ENCODE data around the gene EGFLAM.
A peak's percentile ranks its signal among the peaks of the same experiment; 100 is the strongest.

Gene EGFLAM

DNA sequence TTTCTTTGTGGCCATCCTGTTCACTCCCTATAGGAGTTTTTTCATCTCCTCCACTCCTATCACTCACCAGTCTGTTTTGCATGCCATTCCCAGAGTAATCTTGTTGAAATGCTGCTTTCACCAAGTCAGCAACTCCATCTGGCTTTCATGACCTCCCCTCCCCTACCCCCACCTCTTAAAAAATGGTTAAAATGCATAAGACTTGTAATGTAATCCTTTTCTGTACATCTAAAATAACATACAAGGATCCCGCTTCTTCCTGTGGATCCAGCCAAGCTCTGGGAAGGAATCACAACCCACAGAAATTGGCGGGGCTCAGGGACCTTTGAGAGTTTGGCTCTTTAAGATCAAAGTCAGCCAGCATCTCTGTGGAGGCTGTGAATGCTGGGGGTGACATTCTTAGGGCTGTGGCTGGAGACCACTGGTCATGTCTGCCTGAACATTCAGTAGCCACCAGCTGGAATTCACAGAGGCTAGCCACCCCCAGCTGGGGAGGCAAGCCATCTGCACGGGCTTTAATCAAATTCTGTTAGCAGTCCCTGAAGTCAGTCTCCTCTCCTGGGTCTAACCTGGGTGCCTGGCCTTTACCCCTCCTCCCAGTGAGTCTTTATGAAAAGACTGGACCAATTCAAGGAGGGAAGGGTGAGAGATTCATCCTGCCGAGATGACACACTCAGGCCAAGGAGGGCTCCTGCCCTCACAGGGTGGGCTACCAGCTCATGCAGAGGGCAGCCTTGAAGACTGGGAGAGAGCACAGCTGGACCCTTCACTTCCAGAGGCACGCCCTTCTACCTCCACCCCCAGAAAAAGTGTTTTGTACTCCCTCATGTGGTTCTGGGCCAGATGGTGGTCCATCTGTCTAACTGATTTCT lies 165.2 kb downstream of the EGFLAM start:
- no peak for DNase-seq

DNA sequence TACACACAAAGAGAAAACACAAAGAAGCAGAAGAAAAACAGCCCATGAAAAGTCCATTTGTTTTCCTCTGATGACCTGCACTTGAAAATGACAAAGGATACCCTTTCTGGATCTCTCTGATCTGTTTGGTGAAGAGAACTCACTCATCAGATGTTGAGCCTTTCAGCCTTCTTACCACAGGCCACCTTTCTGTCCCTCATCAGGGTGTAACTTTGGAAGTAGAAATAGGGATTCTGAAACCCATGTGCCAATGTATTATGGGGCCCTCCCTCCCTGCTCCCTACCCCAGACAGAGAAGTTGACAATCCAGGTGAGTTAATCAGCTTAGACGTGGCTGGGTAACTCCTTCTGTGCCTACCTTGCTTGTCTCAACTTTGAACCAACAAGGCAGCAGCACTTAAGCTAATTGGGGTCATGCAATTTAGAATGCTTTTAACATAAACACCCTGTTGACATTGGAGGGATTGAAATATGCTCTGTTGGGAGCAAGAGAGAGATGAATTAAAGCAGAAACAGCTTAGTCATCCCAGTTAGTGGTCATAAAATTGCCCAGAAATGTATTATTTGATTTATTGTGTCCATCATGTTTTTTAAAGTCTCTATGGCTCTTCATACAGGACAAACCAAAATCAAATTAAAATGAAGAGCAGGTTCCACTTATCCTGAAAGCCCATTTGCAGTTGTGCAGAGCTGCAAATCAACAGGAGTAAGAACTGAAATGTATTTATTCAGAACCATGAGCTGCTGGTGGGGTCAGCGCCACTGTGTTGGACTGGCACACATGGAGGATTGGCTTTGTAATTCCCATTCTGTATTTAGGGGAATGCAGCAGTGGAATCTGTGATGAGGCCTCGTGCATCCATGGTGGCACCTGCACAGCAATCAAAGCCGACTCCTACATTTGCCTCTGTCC lies 166.0 kb downstream of the EGFLAM start:
- no peak for DNase-seq

DNA sequence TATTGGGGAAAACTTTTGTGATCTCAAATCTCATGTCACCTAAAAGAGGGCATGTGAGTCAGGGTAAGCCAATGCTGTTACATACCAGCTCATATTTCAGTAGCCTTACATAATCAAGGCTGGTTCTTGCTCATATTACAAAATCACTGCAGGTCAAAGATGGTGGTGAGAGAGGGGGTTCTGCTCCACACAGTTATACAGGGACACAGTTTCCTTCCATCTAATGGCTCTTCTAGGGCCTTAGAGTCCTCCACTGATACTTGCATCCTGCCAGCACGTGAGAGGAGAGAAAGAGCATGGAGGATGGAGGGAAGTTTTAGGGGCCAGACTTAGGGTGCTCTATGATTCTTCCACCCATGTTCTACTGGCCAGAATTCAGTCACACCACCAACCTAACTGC lies 168.1 kb downstream of the EGFLAM start:
- no peak for DNase-seq

DNA sequence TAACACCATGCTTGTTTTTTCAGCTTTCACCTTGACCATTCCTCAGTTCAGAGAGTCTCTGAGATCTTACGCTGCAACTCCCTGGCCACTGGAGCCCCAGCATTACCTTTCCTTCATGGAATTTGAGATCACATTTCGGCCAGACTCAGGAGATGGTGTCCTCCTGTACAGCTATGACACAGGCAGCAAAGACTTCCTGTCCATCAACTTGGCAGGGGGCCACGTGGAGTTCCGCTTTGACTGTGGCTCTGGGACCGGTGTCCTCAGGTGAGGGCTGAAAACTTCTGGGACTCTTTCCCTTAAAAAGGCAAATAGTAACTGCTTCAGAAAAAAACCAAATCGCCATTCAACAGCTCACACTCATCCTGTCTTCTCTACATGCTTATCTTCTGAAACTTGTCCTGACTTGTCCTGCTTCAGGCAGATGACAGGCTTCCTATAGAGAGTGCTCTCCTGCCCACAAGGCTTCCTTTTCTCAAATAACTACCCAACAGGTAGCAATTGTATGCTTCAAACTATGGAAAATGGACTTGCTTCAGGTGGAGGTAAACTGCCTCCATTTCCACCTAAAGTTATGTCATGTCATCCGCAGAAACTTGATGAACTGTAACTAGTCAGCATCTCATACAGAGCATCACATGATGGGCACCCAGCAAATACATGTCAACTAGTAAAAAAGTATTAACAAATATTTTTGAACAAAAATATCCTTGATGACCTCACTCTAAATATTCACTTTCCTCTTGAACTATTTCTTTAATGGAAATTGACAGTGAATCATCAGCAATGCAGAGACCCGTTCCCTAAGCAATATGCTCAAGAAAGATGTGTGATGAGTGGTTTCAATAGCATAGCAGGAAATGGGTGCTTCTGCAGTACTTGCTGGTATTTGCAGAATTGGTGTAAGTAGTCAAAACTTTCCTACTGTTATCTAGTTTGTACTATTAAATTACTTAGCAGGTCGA lies 168.9 kb downstream of the EGFLAM start:
- DNase-seq = no peak

DNA sequence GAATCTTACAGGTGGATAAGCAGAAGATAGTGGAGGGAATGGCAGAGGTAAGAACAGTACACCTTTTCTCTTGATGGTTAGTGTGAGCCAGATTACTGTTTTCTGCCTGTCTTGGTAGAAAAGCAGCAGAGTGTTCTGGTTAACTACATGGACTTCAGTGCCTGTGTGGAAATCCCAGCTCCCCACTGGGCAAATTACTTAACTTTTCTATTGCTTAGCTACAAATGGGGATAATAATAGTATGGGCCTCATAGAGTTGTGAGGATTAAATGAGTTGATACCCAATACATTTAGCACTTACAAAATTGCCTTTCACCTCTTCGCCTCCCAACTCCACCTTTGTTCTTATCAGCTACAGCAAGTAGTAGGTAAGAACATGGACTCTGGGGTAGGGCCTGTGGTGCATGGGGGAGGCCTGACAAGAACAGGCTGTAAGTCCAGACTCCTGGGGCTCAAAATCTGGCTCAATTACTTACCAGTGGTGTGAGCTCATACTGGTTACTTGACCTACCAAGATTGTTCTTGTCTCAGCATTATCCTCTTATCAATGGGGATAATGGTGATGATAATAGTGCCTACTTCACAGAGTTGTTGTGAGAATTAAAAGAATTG lies 173.0 kb downstream of the EGFLAM start:
- DNase-seq = no peak

DNA sequence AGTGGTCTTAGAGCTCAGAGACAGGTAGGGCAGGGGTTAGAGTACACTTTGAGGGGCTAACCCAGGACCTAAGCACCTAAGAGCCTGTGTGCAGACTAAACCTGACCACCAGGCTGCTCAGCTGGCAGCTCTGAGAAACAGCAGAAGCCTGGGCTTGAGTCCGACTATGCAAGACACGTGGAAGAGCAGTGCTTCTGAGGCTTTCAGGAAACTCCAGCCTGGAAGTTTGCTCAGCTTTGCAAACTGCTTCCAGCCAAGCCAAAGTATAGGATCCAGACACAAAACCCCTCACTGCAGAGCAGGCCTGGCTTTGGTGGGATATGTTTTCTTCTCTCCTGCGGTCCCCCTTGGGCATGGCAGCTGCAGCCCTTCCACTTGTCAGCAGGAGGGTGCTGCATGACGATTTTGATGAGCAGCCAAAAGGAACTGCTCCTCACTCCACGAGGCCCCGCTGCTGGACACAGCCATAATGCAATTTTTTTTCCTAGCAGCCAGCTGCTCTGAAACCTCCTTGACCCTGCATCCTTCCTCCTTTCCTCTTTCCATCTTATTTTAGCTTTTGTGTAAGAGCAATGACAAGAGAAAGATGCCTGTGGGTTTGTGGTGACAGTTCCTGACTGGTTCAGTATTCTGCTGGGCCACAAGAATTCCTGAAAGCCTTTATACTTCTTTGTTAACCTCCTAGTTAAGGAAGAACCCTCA lies 175.0 kb downstream of the EGFLAM start:
- no peak for DNase-seq

DNA sequence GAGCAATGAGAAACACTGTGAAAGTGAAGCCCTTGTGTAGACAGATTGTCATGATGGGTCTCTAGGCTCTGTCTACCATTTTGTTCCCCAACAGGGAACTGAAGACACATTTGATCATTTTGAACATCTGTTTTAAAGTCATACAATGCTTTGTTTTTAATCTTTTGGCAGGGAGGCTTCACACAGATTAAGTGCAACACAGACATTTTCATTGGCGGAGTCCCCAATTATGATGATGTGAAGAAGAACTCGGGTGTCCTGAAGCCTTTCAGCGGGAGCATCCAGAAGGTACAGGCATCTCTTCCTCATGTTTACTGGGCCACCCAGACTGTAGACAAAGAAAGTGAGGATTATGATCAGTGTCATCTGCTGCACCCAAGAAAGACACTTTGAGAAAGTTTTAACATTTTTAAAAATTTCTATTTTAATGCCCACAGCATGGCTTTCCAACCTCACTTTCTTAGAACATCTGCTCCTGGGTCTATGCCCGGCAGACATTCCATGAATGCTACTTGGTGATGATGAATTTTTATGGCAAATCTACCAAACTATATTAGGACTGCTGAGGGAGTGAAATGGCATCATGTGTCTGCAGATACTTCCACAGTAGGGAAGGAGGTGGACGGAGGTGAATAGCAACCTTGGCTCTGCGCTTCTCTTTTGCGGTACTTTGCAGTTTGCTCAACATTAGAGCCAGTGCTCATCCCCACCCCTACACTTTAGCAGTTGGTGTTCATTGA lies 176.8 kb downstream of the EGFLAM start:
- DNase-seq = no peak

- no peak for DNase-seq
Measured at GRCh38 chr5:38438757-38439156, 180.4 kb downstream of the EGFLAM start.

DNA sequence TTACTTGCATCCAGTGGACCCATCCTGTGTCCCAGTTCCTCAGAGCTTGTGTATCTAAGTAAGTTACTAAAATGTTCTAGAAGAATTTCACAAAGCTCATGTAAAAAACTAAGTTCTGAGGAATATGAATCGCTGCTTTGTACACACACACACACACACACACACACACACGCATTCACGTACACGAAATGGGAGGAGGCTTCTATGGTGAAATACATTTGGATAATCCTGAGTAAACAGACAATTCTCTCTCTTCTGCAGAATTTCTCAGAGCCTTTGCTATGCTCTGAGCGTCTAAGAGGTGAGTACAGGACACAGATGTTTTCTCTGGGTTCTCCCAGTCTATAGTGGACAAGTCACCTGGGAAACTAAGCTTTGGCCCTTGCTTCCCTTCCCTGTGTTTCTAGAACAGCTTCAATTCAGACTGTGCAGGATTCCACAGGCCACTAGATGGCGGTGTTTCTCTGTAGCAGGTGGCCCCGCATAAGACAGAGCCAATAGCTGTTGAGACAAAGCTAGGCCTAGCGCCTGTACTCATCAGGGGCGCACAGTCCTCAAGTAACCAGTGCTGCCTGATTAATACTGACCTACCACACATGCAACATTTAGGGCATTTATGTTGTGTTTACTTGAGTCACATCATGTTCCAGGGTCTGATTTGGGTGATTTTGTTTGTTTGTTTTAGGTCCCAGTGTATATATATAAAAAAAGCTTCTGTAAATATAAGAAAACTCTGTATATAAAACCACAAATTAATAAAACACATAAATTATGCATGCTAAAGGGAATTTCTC lies 183.3 kb downstream of the EGFLAM start:
- DNase-seq = peak; percentile 69

GRCh38 chr5:38442247-38442573 lies 183.9 kb downstream of the EGFLAM start:
- no peak for DNase-seq

GRCh38 chr5:38443390-38443789 lies 185.0 kb downstream of the EGFLAM start:
- DNase-seq = no peak

DNA sequence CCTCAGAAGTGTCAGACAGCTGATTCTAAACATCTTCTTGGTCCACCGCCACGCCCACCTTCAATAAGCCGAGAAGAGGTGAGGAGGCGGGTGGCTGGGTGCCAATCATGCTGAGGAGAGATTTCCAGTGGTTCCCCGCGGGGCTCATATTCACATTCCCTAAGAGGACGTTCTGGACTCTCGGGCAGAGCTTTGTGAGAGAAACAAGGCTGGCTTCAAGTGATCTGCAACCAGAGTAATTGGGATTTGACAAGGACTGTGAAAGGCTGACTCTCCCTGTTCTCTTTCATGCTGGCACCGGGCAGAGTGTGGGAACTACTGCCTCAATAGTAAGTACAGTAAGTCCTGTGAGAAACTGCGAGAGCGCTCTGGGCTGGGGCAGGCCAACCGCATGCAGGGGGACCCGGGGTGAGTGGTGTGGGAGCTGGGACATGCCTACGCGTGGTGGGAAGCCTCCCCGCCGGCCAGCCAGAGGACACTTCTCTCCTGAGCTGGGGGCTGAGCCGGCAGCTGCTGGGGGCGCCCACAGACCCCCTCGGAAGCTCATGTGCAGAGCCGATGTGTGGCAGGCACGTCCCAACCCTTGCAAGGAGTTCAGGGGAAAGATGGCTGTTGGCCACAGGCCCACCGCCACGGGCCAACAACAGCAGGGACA lies 187.1 kb downstream of the EGFLAM start:
- no peak for DNase-seq

DNA sequence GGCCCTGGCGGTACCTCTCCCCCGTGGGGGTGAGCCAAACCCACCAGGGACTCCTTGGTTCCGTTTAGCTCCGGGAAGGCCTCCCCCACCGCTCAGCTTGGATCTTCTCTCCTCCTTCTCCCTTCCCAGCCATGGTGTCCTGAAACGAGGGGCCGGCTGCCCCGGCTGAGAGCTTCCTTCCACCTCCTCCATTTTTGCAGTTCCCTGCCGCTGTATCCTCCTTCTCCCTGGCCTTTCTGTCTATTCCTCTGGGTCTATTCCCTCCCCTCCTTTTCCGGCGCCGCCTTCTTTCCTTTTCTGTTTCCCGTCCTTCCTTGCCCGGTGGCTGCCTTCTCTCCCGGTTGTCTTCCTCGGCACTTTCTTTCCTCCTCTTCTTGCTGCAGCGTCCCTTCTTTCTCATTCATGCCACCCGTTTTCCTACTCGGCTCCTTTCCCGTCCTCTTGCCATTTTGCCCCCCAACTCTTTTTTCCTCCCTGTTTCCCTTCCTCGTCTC lies 187.7 kb downstream of the EGFLAM start:
- no peak for DNase-seq

GRCh38 chr5:38447056-38447455 lies 188.7 kb downstream of the EGFLAM start:
- no peak for DNase-seq

GRCh38 chr5:38447786-38448185 lies 189.4 kb downstream of the EGFLAM start:
- no peak for DNase-seq

- no peak for DNase-seq
Measured at GRCh38 chr5:38448568-38449350, 190.4 kb downstream of the EGFLAM start.

- no peak for DNase-seq
Measured at GRCh38 chr5:38450627-38451026, 192.3 kb downstream of the EGFLAM start.

DNA sequence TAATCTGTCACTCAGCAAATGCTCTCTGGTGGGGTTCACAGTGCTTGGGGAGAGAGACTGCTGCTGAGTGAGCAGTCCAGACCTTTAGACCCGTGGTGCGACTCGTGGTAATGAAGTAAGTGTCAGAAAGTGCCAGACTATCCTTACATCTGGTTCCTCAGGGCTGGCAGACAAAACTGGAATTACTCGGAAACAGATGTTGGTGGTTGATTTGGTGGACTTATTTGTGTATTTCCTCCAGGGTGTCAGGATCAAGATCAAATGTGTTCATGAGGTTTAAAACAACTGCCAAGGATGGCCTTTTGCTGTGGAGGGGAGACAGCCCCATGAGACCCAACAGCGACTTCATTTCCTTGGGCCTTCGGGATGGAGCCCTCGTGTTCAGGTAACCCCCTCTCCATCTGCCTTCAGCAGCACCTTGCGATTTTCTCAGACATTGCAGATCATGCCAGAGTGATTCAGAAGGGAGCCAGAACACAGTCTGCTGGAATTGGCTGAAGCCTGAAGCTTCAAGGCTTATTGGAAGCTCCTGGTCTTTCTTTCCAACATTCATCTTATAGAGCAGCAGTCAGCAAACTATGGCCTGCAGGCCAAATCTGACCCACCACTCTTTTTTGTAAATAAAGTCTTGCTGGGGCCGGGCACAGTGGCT lies 192.8 kb downstream of the EGFLAM start:
- no peak for DNase-seq
